Left lung (tissue), 10 donors: ENCODE measurements around the gene ZNF277. TPM values are rescaled to one million over a fixed set of nuclear protein-coding genes. Genes with fewer than 3 reads are reported as not detected.

Experiments
- ATAC-seq: fragments of 200-7000 bp; cut with Tn5 transposase; one replicate; pipeline ENCODE4 v1.9.1; 2020; ENCODE audit warnings: moderate library complexity
- DNase-seq, 4 donors: peaks; one replicate each; pipeline ENCODE4 v3.0.0-alpha.2; 2013 to 2020
- H3K27ac ChIP-seq, 2 donors: fragments of 200-600 bp; sonication (generic) in 1 of 2; one replicate each; pipeline versions ENCODE4 v1.5.0 to v1.8.0; 2020 to 2021
- H3K27me3 ChIP-seq, 2 donors: fragments of 200-600 bp; sonication (generic) in 1 of 2; one replicate each; pipeline versions ENCODE4 v1.5.0 to v1.8.0; 2020 to 2021
- H3K36me3 ChIP-seq, 2 donors: fragments of 200-600 bp; sonication (generic) in 1 of 2; one replicate each; pipeline versions ENCODE4 v1.5.0 to v1.8.0; 2020 to 2021
- H3K4me1 ChIP-seq, 2 donors: fragments of 200-600 bp; one replicate each; pipeline ENCODE4 v1.8.0; 2021
- H3K4me3 ChIP-seq, 2 donors: fragments of 200-600 bp; sonication (generic) in 1 of 2; one replicate each; pipeline versions ENCODE4 v1.5.0 to v1.8.0; 2020 to 2021; ENCODE audit warnings: mild to moderate bottlenecking in 1 of 2
- H3K9me3 ChIP-seq, 2 donors: fragments of 200-600 bp; sonication (generic) in 1 of 2; one replicate each; pipeline versions ENCODE4 v1.5.0 to v1.8.0; 2020 to 2021
- intact Hi-C, 2 donors: fragments of 100-400 bp; cut with DNase I; formaldehyde crosslinking; loops; one replicate each; pipeline versions ENCODE4 v1.11.2 to v1.14.2; 2022
- polyA plus RNA-seq, 6 donors: library from polyadenylated mRNA; unstranded; fragments of 120-200 nt; gene quantifications; one replicate each; pipeline ENCODE4 v1.2.1, GENCODE V29; 2013; ENCODE audit not compliant: insufficient read length in 6 of 6
- total RNA-seq, 2 donors: library from RNA; stranded (reverse); fragmentation: NEBNext Ultra II Directional; extraction: Animal tissue kit (Norgen Biotek cat#: 25700); gene quantifications; one replicate each; pipeline ENCODE4 v1.2.1, GENCODE V29; 2021
- TF ChIP-seq, protein P1 (sequence below), 2 donors: fragments of 200-600 bp; sonication (generic) in 1 of 2; IDR thresholded peaks; one replicate each; pipeline versions ENCODE4 v1.5.0 to v1.8.0; 2021; ENCODE audit warnings: antibody characterized with exemption in 2 of 2
- donor health status: DM: no; HTN: yes; CAD: no.
- donor health status: DM: no; HTN: no; CAD: no.

The ZNF277 gene
- total and polyA plus RNA-seq, 8 donors: 19.8 to 41.0 (median 34.5) TPM

DNA sequence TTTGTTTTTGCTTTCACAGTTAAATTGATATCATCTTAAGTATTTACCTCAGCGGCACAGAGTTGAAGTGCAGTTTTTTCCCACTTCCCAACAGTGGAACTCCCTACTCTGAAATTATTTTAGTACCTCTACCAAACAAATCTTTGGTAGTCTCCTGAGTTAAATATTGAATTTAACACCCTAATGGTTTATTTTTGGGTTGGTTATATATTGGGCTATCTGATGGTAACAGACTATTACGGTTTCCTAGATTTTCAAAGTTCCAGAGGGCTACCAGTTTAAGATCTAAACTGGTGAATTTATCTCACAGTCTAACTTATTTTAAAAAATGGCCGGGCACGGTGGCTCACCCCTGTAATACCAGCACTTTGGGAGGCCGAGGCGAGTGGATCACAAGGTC lies 1.3 kb downstream of the ZNF277 start:
- Histone ChIP-seq H3K27me3 (peaks cover 0 to 7% of the 10 kb centered on the region in 2 donors), H3K4me1 (peaks cover 10 to 55% of the 10 kb centered on the region in 2 donors), H3K27ac (peak overlapping the region in 1 of 2 donors; percentile 73), H3K4me3 (peak overlapping the region; percentile 88 to 93), H3K9me3 (no peaks in the 10 kb centered on the region), H3K36me3 (no peaks in the 10 kb centered on the region)
- ATAC-seq: no peak
- DNase-seq: no peak
- intact Hi-C loops: no loop called here
- TF ChIP-seq, protein P1, sequence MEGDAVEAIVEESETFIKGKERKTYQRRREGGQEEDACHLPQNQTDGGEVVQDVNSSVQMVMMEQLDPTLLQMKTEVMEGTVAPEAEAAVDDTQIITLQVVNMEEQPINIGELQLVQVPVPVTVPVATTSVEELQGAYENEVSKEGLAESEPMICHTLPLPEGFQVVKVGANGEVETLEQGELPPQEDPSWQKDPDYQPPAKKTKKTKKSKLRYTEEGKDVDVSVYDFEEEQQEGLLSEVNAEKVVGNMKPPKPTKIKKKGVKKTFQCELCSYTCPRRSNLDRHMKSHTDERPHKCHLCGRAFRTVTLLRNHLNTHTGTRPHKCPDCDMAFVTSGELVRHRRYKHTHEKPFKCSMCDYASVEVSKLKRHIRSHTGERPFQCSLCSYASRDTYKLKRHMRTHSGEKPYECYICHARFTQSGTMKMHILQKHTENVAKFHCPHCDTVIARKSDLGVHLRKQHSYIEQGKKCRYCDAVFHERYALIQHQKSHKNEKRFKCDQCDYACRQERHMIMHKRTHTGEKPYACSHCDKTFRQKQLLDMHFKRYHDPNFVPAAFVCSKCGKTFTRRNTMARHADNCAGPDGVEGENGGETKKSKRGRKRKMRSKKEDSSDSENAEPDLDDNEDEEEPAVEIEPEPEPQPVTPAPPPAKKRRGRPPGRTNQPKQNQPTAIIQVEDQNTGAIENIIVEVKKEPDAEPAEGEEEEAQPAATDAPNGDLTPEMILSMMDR (IDR thresholded peaks at IDR 0.05): no peak

DNA sequence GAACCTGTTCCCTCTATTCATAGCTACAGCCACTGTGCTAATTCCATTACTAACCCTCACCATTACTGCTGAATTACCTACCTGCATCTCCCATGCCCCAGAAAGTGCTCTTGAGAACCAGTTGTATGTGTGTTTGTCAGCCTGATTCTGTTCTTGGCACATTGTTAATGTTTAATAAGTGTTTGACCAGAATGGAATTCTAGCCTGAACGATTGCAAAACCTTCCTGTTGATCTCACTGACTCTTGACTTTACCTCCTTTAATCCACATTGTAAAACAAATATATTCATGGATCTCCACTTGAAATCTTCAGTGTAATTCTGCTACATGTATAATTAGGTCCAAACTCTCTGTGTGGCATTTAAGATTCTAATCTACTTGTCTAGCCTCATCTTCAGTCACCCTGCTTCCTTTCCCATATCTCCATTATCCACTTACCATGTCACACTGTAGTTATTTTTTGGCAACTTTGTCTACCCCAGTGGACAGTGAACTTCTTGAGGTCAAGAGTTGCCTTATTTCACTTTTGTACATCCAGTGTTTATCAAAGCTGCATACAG lies 4.9 kb downstream of the ZNF277 start:
- DNase-seq (peak in 1 of 4 donors; percentile 64), ATAC-seq (peak; percentile 47)
- Histone ChIP-seq H3K27me3 (no peaks in the 10 kb centered on the region), H3K4me3 (no peak overlapping the region), H3K27ac (peak overlapping the region; percentile 16 to 18), H3K36me3 (no peaks in the 10 kb centered on the region), H3K9me3 (no peaks in the 10 kb centered on the region), H3K4me1 (peaks cover 10 to 38% of the 10 kb centered on the region in 2 donors)
- intact Hi-C loops: no loop called here
- TF ChIP-seq, protein P1 (IDR thresholded peaks at IDR 0.05): no peak

DNA sequence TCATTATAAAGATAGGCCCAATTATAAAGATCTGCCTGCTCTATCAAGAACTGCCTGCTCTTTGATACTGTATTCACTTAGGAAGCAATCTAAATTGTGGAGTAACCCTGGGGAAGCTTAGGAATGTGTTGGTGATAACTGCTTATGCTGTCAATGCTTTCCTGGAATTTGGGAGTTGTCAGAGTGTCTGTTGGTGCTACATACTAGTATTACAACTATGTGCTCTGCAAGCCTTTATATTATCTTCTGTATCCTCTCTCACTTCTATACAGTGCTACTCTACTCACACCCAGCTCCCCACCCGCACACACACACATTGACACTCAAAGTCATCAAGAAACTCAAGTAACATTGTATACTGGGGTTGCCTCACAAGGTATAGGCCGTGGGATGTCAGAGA lies 6.1 kb downstream of the ZNF277 start:
- no peaks in the 10 kb centered on the region for H3K27me3 ChIP-seq
- DNase-seq (no peak), ATAC-seq (peak; percentile 18)
- no peak overlapping the region for H3K27ac ChIP-seq
- TF ChIP-seq, protein P1 (IDR thresholded peaks at IDR 0.05): no peak
- peaks cover 10 to 32% of the 10 kb centered on the region in 2 donors for H3K4me1 ChIP-seq
- no peaks in the 10 kb centered on the region for H3K9me3 ChIP-seq
- H3K4me3 ChIP-seq: no peak overlapping the region
- H3K36me3 ChIP-seq: no peaks in the 10 kb centered on the region
- intact Hi-C loops: no loop called here

DNA sequence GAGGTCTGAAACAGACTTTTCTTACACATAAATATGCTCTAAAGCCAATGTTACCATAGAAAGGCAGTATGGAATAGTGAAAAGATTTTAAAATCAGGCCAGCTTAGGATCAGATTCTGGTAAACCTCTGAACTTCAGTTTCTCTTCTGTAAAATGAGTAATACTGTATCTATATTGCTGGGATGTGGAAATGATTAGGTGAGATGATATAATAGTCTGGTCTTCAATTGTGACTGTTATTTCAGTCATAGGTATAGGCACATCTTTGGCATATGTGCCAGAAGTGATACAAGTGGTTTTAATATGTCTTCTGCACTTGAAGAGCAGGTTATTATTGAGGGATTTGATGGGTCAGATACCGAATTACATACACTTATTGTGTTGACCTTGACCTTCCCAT lies 7.2 kb downstream of the ZNF277 start:
- no peak for DNase-seq
- Histone ChIP-seq H3K9me3 (no peaks in the 10 kb centered on the region), H3K27me3 (no peaks in the 10 kb centered on the region), H3K4me1 (peaks cover 10 to 25% of the 10 kb centered on the region in 2 donors), H3K27ac (no peak overlapping the region), H3K4me3 (no peak overlapping the region), H3K36me3 (no peaks in the 10 kb centered on the region)
- TF ChIP-seq, protein P1 (IDR thresholded peaks at IDR 0.05): no peak
- no peak for ATAC-seq
- intact Hi-C loops: no loop called here

DNA sequence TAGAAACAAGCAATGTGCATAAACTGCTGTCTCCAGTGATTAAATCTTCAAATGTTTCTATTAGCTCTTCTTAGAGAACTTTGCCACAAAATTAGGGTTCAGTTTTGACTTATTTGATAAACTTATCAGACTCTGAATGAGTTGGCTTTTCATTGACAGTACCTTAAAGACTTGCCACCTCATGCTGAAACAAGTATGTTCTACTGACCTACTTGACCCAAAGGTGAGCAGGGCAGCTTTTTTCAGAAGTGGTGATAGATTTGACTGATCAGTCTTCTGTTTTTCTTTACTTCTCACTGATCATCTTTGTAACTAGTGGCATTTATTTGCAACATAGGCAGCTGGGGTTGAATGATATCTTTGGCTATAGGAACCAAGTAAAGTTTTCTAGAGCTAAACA lies 7.8 kb downstream of the ZNF277 start:
- H3K4me3 ChIP-seq: no peak overlapping the region
- no peaks in the 10 kb centered on the region for H3K9me3 ChIP-seq
- ATAC-seq: no peak
- H3K27ac ChIP-seq: no peak overlapping the region
- no peak for DNase-seq
- TF ChIP-seq, protein P1 (IDR thresholded peaks at IDR 0.05): no peak
- peaks cover 10 to 25% of the 10 kb centered on the region in 2 donors for H3K4me1 ChIP-seq
- intact Hi-C loops: no loop called here
- no peaks in the 10 kb centered on the region for H3K27me3 ChIP-seq
- H3K36me3 ChIP-seq: no peaks in the 10 kb centered on the region
